ENCODE measurements around the gene RAET1G. TPM values are rescaled to one million over a fixed set of nuclear protein-coding genes. Genes with fewer than 3 reads are reported as not detected.

RAET1G gene
- total and polyA plus RNA-seq, 2 donors (not counting 1 experiment from before 2014, with no cell fraction given), result not detected

DNA sequence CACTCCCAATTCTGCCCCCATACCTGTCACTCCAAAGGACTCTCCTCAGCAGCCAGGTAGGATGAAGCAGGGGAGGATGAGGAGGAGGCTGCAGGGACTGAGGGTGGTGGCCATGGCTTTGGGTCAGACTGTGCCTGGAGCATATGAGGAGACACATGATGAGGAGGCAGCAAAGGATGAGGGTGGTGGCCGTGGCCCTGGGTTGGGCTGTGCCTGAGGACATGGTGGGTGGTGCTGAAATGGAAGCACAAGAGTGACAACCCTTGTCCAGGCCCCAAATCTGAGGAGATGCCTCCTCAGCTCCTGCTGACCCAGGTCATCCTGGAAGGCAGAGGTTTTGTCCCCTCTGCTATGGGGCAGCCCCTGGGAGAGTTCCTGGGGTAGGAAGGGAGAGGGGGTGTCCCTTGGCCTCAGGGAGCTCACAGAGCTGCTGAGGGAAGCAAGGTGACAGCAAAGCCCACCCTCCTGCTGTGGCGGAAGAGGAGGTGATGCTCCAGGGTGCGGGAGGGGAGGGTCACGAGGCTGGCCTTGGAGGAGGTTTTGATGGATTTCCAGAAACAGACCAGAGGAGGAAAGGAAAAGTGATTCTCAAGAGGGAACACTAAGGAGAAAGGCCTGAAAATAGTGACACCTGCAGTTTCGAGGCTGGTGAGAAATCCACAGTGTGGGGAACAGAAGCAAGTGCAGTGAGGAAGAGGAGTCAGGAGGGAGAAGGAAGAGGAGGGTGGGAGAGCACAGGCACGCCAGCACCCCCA, 4.6 kb downstream of the RAET1G start:
- Mint-ChIP-seq H3K4me3 (no peak overlapping the region), H3K4me1 (peaks cover 14% of the 10 kb centered on the region), H3K9me3 (ENCODE audit: insufficient read depth) (no peaks in the 10 kb centered on the region), H3K27me3 (peaks cover 62% of the 10 kb centered on the region), H3K27ac (no peak overlapping the region)
- H3K79me2 ChIP-seq (ENCODE audit: control insufficient read depth, insufficient read depth, low read length), result no peaks in the 10 kb centered on the region
- ATAC-seq (ENCODE audit: low read depth), result no peak
- H3K4me2 ChIP-seq (replicated peaks; ENCODE audit: low read depth, low read length, poor library complexity, severe bottlenecking), result no peak overlapping the region
- POLR2A ChIA-PET, result no interaction called here
- H3K9ac ChIP-seq (ENCODE audit: low read length), result no peak overlapping the region
- H3K27ac ChIP-seq (ENCODE audit: low read length in 2 of 2), result no peak overlapping the region
- peaks cover 0 to 16% (median 0%) of the 10 kb centered on the region in 3 donors for H3K9me3 ChIP-seq (ENCODE audit: control extremely low read depth in 1 of 3, control insufficient read depth in 2 of 3, insufficient read depth in 1 of 3, low read length in 2 of 3)
- no peak for TF ChIP-seq CTCF (IDR thresholded peaks at IDR 0.05)
- no peak for TF ChIP-seq EZH2 (IDR thresholded peaks at IDR 0.05; ENCODE audit: borderline replicate concordance, insufficient read depth, low read depth, low read length, poor library complexity, severe bottlenecking)
- intact Hi-C loops (cut with micrococcal nuclease), result no loop called here
- H3K36me3 ChIP-seq (replicated peaks in 1 of 2; ENCODE audit: control extremely low read depth in 1 of 2, control insufficient read depth in 1 of 2, extremely low read depth in 1 of 2, insufficient read depth in 2 of 2, low read length in 1 of 2), result no peaks in the 10 kb centered on the region
- H3K4me1 ChIP-seq (ENCODE audit: control insufficient read depth in 2 of 2, insufficient read depth in 2 of 2, low read length in 2 of 2), result peaks cover 10 to 12% of the 10 kb centered on the region in 2 donors
- DNase-seq, result no peak
- H4K20me1 ChIP-seq (ENCODE audit: control insufficient read depth, insufficient read depth, low read length, poor library complexity, severe bottlenecking), result no peaks in the 10 kb centered on the region
- H3K27me3 ChIP-seq (replicated peaks in 1 of 4; ENCODE audit: control extremely low read depth in 1 of 4, control insufficient read depth in 3 of 4, insufficient read depth in 4 of 4, low read length in 3 of 4), result peaks cover 0 to 44% (median 10%) of the 10 kb centered on the region in 4 experiments
- WGBS (ENCODE audit: insufficient coverage), result 80% methylated on average over 6 of the region's 6 CpGs
- no peak overlapping the region for H2AFZ ChIP-seq (ENCODE audit: insufficient read depth, low read depth, low read length, poor library complexity, severe bottlenecking)
- CTCF ChIA-PET, result no interaction called here
- no peak overlapping the region for H3K4me3 ChIP-seq (ENCODE audit: control extremely low read depth in 1 of 5, extremely low read depth in 1 of 5, insufficient read depth in 1 of 5, low read depth in 2 of 5, low read length in 4 of 5)

DNA sequence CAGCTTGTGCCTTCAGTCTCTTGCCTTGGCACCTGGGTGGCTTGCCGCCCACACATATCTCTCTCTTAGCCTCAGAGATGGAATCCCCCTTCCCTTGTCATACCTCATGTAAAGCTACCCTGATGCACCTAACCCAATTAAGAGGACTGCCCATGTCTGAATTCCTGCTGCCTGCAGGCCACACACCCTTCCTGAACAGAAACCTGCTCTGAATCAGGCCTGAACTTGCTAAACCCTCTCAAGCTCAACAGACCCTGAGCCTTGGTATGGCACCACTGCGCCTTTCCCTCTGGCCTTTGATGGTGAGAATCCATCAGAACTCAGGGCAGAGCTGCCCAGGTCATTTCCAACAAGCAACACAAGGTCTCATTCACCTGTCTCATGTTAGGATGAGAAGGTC, 5.2 kb downstream of the RAET1G start:
- peaks cover 0 to 41% (median 7%) of the 10 kb centered on the region in 4 experiments for H3K27me3 ChIP-seq (replicated peaks in 1 of 4; ENCODE audit: control extremely low read depth in 1 of 4, control insufficient read depth in 3 of 4, insufficient read depth in 4 of 4, low read length in 3 of 4)
- Mint-ChIP-seq H3K27ac (no peak overlapping the region), H3K4me1 (peaks cover 7% of the 10 kb centered on the region), H3K27me3 (peaks cover 59% of the 10 kb centered on the region), H3K9me3 (ENCODE audit: insufficient read depth) (no peaks in the 10 kb centered on the region), H3K4me3 (no peak overlapping the region)
- CTCF ChIA-PET, result no interaction called here
- H3K4me2 ChIP-seq (replicated peaks; ENCODE audit: low read depth, low read length, poor library complexity, severe bottlenecking), result no peak overlapping the region
- H3K9ac ChIP-seq (ENCODE audit: low read length), result no peak overlapping the region
- H3K27ac ChIP-seq (ENCODE audit: low read length in 2 of 2), result no peak overlapping the region
- DNase-seq (no peak), ATAC-seq (ENCODE audit: low read depth) (no peak)
- intact Hi-C loops (cut with micrococcal nuclease), result no loop called here
- peaks cover 4 to 5% of the 10 kb centered on the region in 2 donors for H3K4me1 ChIP-seq (ENCODE audit: control insufficient read depth in 2 of 2, insufficient read depth in 2 of 2, low read length in 2 of 2)
- TF ChIP-seq EZH2 (IDR thresholded peaks at IDR 0.05; ENCODE audit: borderline replicate concordance, insufficient read depth, low read depth, low read length, poor library complexity, severe bottlenecking), result no peak
- TF ChIP-seq CTCF (IDR thresholded peaks at IDR 0.05), result no peak
- no peak overlapping the region for H2AFZ ChIP-seq (ENCODE audit: insufficient read depth, low read depth, low read length, poor library complexity, severe bottlenecking)
- no peaks in the 10 kb centered on the region for H3K79me2 ChIP-seq (ENCODE audit: control insufficient read depth, insufficient read depth, low read length)
- POLR2A ChIA-PET, result no interaction called here
- no peaks in the 10 kb centered on the region for H3K36me3 ChIP-seq (replicated peaks in 1 of 2; ENCODE audit: control extremely low read depth in 1 of 2, control insufficient read depth in 1 of 2, extremely low read depth in 1 of 2, insufficient read depth in 2 of 2, low read length in 1 of 2)
- H3K9me3 ChIP-seq (ENCODE audit: control extremely low read depth in 1 of 3, control insufficient read depth in 2 of 3, insufficient read depth in 1 of 3, low read length in 2 of 3), result peaks cover 0 to 10% (median 0%) of the 10 kb centered on the region in 3 donors
- H3K4me3 ChIP-seq (ENCODE audit: control extremely low read depth in 1 of 5, extremely low read depth in 1 of 5, insufficient read depth in 1 of 5, low read depth in 2 of 5, low read length in 4 of 5), result no peak overlapping the region
- no peaks in the 10 kb centered on the region for H4K20me1 ChIP-seq (ENCODE audit: control insufficient read depth, insufficient read depth, low read length, poor library complexity, severe bottlenecking)
- WGBS (ENCODE audit: insufficient coverage), result 100% methylated on average over 1 of the region's 2 CpGs

All from B cell (primary cell).